ENCODE measurements around the gene TMCC1.
"Not testable (repeated sequence)": the region's sequence is repeated elsewhere in the genome, so short reads cannot be mapped to it uniquely, and the experiment has no call there.

TMCC1 gene

GRCh38 chr3:129641567-129642260 is 251.8 kb downstream of the TMCC1 start:
- DNase-seq: not testable (repeated sequence)

GRCh38 chr3:129640985-129641384 is 252.5 kb downstream of the TMCC1 start:
- DNase-seq: not testable (repeated sequence)

- no peak for DNase-seq
Measured at GRCh38 chr3:129638481-129638880, 255.0 kb downstream of the TMCC1 start.

- no peak for DNase-seq
Measured at GRCh38 chr3:129636082-129636481, 257.4 kb downstream of the TMCC1 start.

- no peak for DNase-seq
Measured at GRCh38 chr3:129635656-129636055, 257.9 kb downstream of the TMCC1 start.

- DNase-seq: no peak
Measured at GRCh38 chr3:129633751-129634481, 259.6 kb downstream of the TMCC1 start.

- no peak for DNase-seq
Measured at GRCh38 chr3:129632977-129633376, 260.5 kb downstream of the TMCC1 start.

- DNase-seq: no peak
Measured at GRCh38 chr3:129632556-129632955, 261.0 kb downstream of the TMCC1 start.

GRCh38 chr3:129632056-129632455 is 261.5 kb downstream of the TMCC1 start:
- no peak for DNase-seq

GRCh38 chr3:129629011-129629410 is 264.5 kb downstream of the TMCC1 start:
- DNase-seq: no peak

- DNase-seq: no peak
Measured at GRCh38 chr3:129628169-129628522, 265.4 kb downstream of the TMCC1 start.

- peak; percentile 88 for DNase-seq
Measured at GRCh38 chr3:129627350-129628168, 266.0 kb downstream of the TMCC1 start.

GRCh38 chr3:129626744-129627349 is 266.7 kb downstream of the TMCC1 start:
- DNase-seq: peak; percentile 82

GRCh38 chr3:129625072-129625874 is 268.2 kb downstream of the TMCC1 start:
- no peak for DNase-seq

- no peak for DNase-seq
Measured at GRCh38 chr3:129624347-129625071, 269.0 kb downstream of the TMCC1 start.

GRCh38 chr3:129623447-129624118 is 269.9 kb downstream of the TMCC1 start:
- DNase-seq: no peak

GRCh38 chr3:129622933-129623332 is 270.6 kb downstream of the TMCC1 start:
- no peak for DNase-seq

- no peak for DNase-seq
Measured at GRCh38 chr3:129622226-129622874, 271.2 kb downstream of the TMCC1 start.

- DNase-seq: no peak
Measured at GRCh38 chr3:129621626-129622225, 271.8 kb downstream of the TMCC1 start.

All from COR-L47 (cell line).